Hematopoietic multipotent progenitor cell treated with erythropoietin and hydrocortisone succinate and interleukin-3 and kit ligand, for 6 days (in vitro differentiated cells): Measurements from ENCODE around the gene SHQ1.

Experiments
- DNase-seq: peaks from one replicate; pipeline ENCODE4 v3.0.0-alpha.2; 2015

The SHQ1 gene

GRCh38 chr3:72702997-72703396, 145.2 kb downstream of the SHQ1 start:
- DNase-seq = no peak

GRCh38 chr3:72702390-72702789, 145.9 kb downstream of the SHQ1 start:
- peak; percentile 79 for DNase-seq

GRCh38 chr3:72700106-72700505, 148.1 kb downstream of the SHQ1 start:
- no peak for DNase-seq

- no peak for DNase-seq
These were observed 148.6 kb downstream of the SHQ1 start for GRCh38 chr3:72699631-72700030.
